Activated T-helper 2 cell treated with anti-CD3 and anti-CD28 coated beads, Interferon-gamma antibody, Interleukin-2, Interleukin-4, amounts not matched to agents 10 μg/mL and 5 μg/mL and 100 μg/mL, durations not matched to agents 14 hours and 24 hours and 36 hours (primary cell): ENCODE data around the gene LRRC26. TPM values are rescaled to one million over a fixed set of nuclear protein-coding genes. Genes with fewer than 3 reads are reported as not detected.

ENCODE experiments used
- DNase-seq: peaks from one replicate; pipeline ENCODE4 v3.0.0; 2021; ENCODE audit warnings: low spot score
- H3K27ac Mint-ChIP-seq: one replicate; pipeline ENCODE4 v1.8.0; 2021; ENCODE audit warnings: mixed read lengths
- H3K27me3 Mint-ChIP-seq: one replicate; pipeline ENCODE4 v1.8.0; 2021; ENCODE audit warnings: low read depth, mixed read lengths
- H3K36me3 Mint-ChIP-seq: one replicate; pipeline ENCODE4 v1.8.0; 2021; ENCODE audit warnings: low read depth, mixed read lengths
- H3K4me1 Mint-ChIP-seq: one replicate; pipeline ENCODE4 v1.8.0; 2021; ENCODE audit warnings: low read depth, mixed read lengths
- H3K4me3 Mint-ChIP-seq: one replicate; pipeline ENCODE4 v1.8.0; 2021; ENCODE audit warnings: low read depth, mild to moderate bottlenecking, moderate library complexity, mixed read lengths
- H3K9me3 Mint-ChIP-seq: one replicate; pipeline ENCODE4 v1.8.0; 2021; ENCODE audit warnings: mixed read lengths
- intact Hi-C: fragments of 100-400 bp; cut with micrococcal nuclease; formaldehyde crosslinking; loops from one replicate; pipeline ENCODE4 v1.15.1; 2023
- total RNA-seq: library from RNA; stranded (reverse); gene quantifications from 2 replicates; pipeline ENCODE4 v1.2.3, GENCODE V29; 2022

Gene LRRC26
- total RNA-seq, 1 donor from 2014 or later: 0.34 TPM

- peaks cover 8% of the 10 kb centered on the region for H3K27me3 Mint-ChIP-seq
- peaks cover 8% of the 10 kb centered on the region for H3K36me3 Mint-ChIP-seq
- no peak overlapping the region for H3K27ac Mint-ChIP-seq
- intact Hi-C loops: loop anchor here (10.0 kb wide), 2 partner anchors 51 to 331 kb away; partner anchors contain the start of genes AJM1 and PHPT1
- no peak overlapping the region for H3K4me3 Mint-ChIP-seq
- no peaks in the 10 kb centered on the region for H3K4me1 Mint-ChIP-seq
- DNase-seq: no peak
- H3K9me3 Mint-ChIP-seq: no peaks in the 10 kb centered on the region
Measured at GRCh38 chr9:137175345-137175961, 5.6 kb upstream of the LRRC26 start.

- Mint-ChIP-seq H3K4me3 (no peak overlapping the region), H3K4me1 (no peaks in the 10 kb centered on the region), H3K27ac (no peak overlapping the region), H3K9me3 (no peaks in the 10 kb centered on the region), H3K27me3 (peaks cover 13% of the 10 kb centered on the region), H3K36me3 (peaks cover 8% of the 10 kb centered on the region)
- DNase-seq: no peak
- intact Hi-C loops: loop anchor here (10.0 kb wide), 2 partner anchors 50 to 330 kb away; partner anchors contain the start of genes AJM1 and PHPT1
Measured at GRCh38 chr9:137174722-137175293, 5.0 kb upstream of the LRRC26 start.

- H3K36me3 Mint-ChIP-seq: peaks cover 8% of the 10 kb centered on the region
- no peak overlapping the region for H3K27ac Mint-ChIP-seq
- no peaks in the 10 kb centered on the region for H3K9me3 Mint-ChIP-seq
- intact Hi-C loops: loop anchor here (10.0 kb wide), 2 partner anchors 49 to 329 kb away; partner anchors contain the start of genes AJM1 and PHPT1
- peaks cover 13% of the 10 kb centered on the region for H3K27me3 Mint-ChIP-seq
- no peak for DNase-seq
- no peak overlapping the region for H3K4me3 Mint-ChIP-seq
- no peaks in the 10 kb centered on the region for H3K4me1 Mint-ChIP-seq
Measured at GRCh38 chr9:137173796-137174664, 4.2 kb upstream of the LRRC26 start.

GRCh38 chr9:137172901-137173795 lies 3.3 kb upstream of the LRRC26 start:
- peaks cover 17% of the 10 kb centered on the region for H3K27me3 Mint-ChIP-seq
- peaks cover 7% of the 10 kb centered on the region for H3K36me3 Mint-ChIP-seq
- no peaks in the 10 kb centered on the region for H3K4me1 Mint-ChIP-seq
- H3K4me3 Mint-ChIP-seq: no peak overlapping the region
- H3K9me3 Mint-ChIP-seq: no peaks in the 10 kb centered on the region
- intact Hi-C loops: loop anchor here (10.0 kb wide), 2 partner anchors 48 to 328 kb away; partner anchors contain the start of genes AJM1 and PHPT1
- DNase-seq: no peak
- H3K27ac Mint-ChIP-seq: no peak overlapping the region

GRCh38 chr9:137171149-137171900 lies 1.5 kb upstream of the LRRC26 start:
- Mint-ChIP-seq H3K27me3 (peaks cover 24% of the 10 kb centered on the region), H3K36me3 (no peaks in the 10 kb centered on the region)
- intact Hi-C loops: loop anchor here (10.0 kb wide), 2 partner anchors 47 to 327 kb away; partner anchors contain the start of genes AJM1 and PHPT1

GRCh38 chr9:137170486-137171148 lies 766 bp upstream of the LRRC26 start:
- intact Hi-C loops: loop anchor here (10.0 kb wide), 2 partner anchors 46 to 326 kb away; partner anchors contain the start of genes AJM1 and PHPT1
- H3K27me3 Mint-ChIP-seq: peaks cover 24% of the 10 kb centered on the region

More at GRCh38 chr9:137171149-137171900, 1.5 kb upstream of the LRRC26 start:
- H3K27ac Mint-ChIP-seq: no peak overlapping the region
- no peak for DNase-seq
- no peaks in the 10 kb centered on the region for H3K9me3 Mint-ChIP-seq
- no peak overlapping the region for H3K4me3 Mint-ChIP-seq
- H3K4me1 Mint-ChIP-seq: no peaks in the 10 kb centered on the region

GRCh38 chr9:137168904-137169856 lies 671 bp downstream of the LRRC26 start:
- no peak overlapping the region for H3K27ac Mint-ChIP-seq
- H3K4me3 Mint-ChIP-seq: peak overlapping the region; percentile 49
- DNase-seq: no peak

More at GRCh38 chr9:137170486-137171148, 766 bp upstream of the LRRC26 start:
- H3K4me3 Mint-ChIP-seq: no peak overlapping the region
- H3K4me1 Mint-ChIP-seq: no peaks in the 10 kb centered on the region
- no peaks in the 10 kb centered on the region for H3K36me3 Mint-ChIP-seq
- no peak overlapping the region for H3K27ac Mint-ChIP-seq
- DNase-seq: no peak
- H3K9me3 Mint-ChIP-seq: no peaks in the 10 kb centered on the region

GRCh38 chr9:137168573-137168903 lies 1.3 kb downstream of the LRRC26 start:
- Mint-ChIP-seq H3K27me3 (peaks cover 28% of the 10 kb centered on the region), H3K27ac (no peak overlapping the region), H3K4me1 (no peaks in the 10 kb centered on the region), H3K9me3 (no peaks in the 10 kb centered on the region), H3K36me3 (no peaks in the 10 kb centered on the region), H3K4me3 (no peak overlapping the region)
- intact Hi-C loops: no loop called here
- DNase-seq: no peak

More at GRCh38 chr9:137168904-137169856, 671 bp downstream of the LRRC26 start:
- intact Hi-C loops: no loop called here
- Mint-ChIP-seq H3K27me3 (peaks cover 26% of the 10 kb centered on the region), H3K4me1 (no peaks in the 10 kb centered on the region), H3K36me3 (no peaks in the 10 kb centered on the region), H3K9me3 (no peaks in the 10 kb centered on the region)

GRCh38 chr9:137167747-137168572 lies 1.9 kb downstream of the LRRC26 start:
- Mint-ChIP-seq H3K4me1 (no peaks in the 10 kb centered on the region), H3K27me3 (peaks cover 27% of the 10 kb centered on the region), H3K9me3 (no peaks in the 10 kb centered on the region), H3K27ac (no peak overlapping the region), H3K36me3 (no peaks in the 10 kb centered on the region), H3K4me3 (no peak overlapping the region)
- no peak for DNase-seq
- intact Hi-C loops: no loop called here

GRCh38 chr9:137167277-137167746 lies 2.5 kb downstream of the LRRC26 start:
- no peaks in the 10 kb centered on the region for H3K4me1 Mint-ChIP-seq
- H3K9me3 Mint-ChIP-seq: no peaks in the 10 kb centered on the region
- no peaks in the 10 kb centered on the region for H3K36me3 Mint-ChIP-seq
- H3K27me3 Mint-ChIP-seq: peaks cover 29% of the 10 kb centered on the region
- intact Hi-C loops: no loop called here
- no peak overlapping the region for H3K4me3 Mint-ChIP-seq
- no peak for DNase-seq
- no peak overlapping the region for H3K27ac Mint-ChIP-seq
